C4-2B (cell line): ENCODE data around the gene SETBP1.

ENCODE experiments used
- CTCF ChIP-seq: fragments of 450-650 bp; conservative IDR thresholded peaks from 2 replicates; pipeline ENCODE4 v1.5.1; 2017; ENCODE audit warnings: mild to moderate bottlenecking
- ZFX ChIP-seq: fragments of 450-650 bp; IDR thresholded peaks from 2 replicates; pipeline ENCODE4 v1.6.1; 2017

GRCh38 chr18:44689736-44690135 is 9.0 kb downstream of the SETBP1 start:
- TF ChIP-seq CTCF (no peak), ZFX (no peak)
